ENCODE measurements around the gene FLNB.
"Not testable (repeated sequence)": the region's sequence is repeated elsewhere in the genome, so short reads cannot be mapped to it uniquely, and the experiment has no call there.

FLNB gene

DNA sequence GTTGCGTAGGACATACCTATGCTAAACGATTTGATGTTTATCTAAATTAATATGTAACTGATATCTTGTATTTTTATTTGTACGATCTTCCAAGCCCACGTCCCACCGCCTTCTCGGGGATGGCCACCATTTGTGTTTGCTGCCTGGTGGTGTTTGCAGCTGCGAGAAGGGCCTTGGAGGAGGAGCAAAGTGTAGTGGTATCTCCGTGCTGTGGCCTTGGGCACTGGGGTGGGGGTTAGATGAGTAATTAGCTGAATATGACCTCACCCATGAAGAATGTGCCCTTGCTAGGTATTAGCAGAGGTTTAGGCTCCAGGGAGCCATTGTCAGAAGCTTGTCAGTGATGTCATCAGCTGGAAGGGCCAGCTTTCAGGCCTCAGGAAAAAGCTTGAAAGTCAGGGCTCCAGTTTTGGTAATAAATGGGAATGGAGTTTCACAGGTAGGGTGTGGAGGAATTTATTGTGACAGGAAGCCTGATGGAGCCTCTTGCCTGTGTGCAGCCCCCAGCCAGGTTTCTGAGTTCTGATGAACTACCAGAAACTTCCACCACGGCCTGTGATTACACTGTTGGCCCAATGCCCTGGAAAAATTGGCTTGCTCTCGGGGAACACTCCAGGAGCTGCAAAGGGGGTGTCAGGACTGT is 41.0 kb downstream of the FLNB start:
- no peak for DNase-seq (ENCODE audit: low read depth in 2 of 2, low spot score in 1 of 2)

DNA sequence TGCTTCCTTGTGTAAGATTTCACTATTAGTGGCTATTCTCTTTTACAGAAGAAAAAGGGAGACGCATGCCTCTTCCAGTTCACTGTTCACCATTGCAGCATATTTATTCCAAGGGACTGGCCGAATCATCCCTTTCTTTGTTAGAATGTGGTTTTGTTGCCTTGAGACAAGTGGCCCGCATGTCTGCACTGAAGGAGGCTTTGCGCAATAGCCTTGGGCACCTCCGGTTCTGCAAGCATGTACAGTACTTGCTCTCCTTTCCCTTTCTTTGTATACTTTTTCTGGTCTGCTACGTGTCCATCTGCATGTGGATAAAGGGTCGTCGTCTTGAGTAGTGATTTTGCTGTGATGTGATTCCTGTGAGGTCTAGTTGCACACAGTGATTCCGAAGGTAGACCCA is 43.0 kb downstream of the FLNB start:
- DNase-seq (ENCODE audit: low read depth in 2 of 2, low spot score in 1 of 2): no peak

DNA sequence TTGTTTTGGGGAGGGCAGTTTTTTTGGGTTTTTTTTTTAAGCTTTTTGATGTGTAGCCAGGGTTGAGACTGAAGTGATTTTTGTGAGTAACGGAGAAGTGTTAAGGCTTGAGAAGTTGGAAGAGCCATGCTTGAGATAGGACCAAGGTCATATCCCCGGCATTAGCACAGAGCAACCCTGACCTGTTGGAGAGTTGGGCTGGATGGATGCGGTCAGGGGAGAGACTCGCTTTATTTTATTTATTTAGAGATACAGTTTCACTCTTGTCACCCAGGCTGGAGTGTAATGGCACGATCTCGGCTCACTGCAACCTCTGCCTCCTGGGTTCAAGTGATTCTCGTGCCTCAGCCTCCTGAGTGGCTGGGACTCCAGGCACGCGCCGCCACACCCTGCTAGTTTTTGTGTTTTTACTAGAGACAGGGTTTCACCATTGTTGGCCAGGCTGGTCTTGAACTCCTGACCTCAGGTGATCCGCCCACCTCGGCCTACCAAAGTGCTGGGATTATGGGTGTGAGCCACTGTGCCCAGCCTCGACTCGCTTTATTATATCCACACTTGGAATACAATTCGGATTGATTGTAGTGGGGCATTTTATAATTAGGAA is 43.5 kb downstream of the FLNB start:
- DNase-seq (ENCODE audit: low read depth in 2 of 2, low spot score in 1 of 2): not testable (repeated sequence)

DNA sequence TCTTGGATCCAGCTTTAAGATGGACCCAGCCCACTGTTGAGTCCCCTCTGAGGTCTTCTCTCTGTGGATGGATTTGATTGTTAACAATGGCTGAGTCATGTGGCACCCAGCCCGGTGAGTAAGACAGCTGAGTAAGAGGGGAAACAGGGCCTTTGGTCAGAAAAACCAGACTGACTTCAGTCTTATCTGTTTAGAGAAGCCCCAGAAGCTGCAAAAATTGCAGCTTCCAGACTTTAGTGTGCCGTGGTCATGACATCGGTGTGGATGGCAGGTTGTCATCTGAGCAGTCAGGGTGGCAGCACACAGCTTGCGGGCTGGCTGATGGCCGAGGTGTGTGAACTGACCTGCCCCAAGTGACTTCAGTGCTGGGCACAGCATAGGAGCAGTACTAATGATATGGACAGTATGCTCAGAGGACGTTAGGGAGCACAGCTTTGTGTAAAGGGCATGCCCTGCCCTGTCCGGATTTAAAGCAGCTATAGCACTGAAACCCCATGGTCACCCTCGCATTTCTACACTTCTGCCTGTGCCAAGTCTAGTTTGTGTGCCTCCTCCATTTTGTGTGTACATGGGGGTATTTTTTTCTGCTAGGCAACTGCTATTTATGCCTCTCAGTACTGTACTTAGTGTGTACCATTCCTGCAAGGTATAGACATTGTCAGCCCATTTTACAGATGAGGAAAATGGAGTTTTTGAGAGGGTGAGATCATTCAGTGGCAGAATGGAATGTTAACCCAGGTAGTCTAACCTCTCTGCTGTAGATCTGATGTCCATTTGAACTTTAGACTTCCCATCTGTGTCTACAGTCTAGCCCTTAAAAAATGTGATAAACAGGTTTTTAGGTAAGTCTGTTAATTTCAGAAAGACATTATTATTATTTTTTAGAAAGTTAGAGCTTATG is 44.4 kb downstream of the FLNB start:
- no peak for DNase-seq (ENCODE audit: low read depth in 2 of 2, low spot score in 1 of 2)

DNA sequence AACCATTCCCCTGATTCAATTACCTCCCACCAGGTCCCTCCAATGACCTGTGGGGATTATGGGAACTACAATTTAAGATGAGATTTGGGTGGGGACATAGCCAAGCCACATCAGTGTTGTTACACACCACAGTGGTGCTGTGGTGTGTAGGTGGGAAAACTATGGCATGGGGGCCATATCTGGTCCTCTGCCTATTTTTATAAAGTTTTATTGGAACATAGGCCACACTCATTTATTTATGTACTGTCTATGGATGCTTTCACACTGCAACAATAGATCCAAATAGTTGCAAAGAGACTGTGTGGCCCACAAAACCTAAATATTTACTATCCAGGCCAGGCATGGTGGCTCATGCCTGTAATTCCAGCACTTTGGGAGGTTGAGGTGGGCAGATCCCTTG is 46.4 kb downstream of the FLNB start:
- no peak for DNase-seq (ENCODE audit: low read depth in 2 of 2, low spot score in 1 of 2)

DNA sequence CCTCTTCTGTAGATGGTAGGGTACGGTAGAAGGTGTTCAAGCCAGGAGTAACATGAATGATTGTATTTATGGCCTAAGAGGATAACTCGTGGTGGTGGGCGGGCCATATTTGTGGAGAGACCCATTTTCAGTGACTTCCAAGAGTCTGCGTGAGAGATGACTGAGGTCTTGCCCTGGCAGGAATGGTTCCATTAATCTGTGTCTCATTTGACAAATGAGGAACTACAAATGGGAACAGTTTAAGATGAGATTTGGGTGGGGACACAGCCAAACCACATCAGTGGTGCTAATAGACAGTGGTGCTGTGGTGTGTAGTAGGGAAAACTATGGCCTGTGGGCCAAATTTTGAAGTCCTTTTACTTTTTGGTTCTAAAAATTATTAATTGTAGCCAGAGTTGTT is 47.1 kb downstream of the FLNB start:
- no peak for DNase-seq (ENCODE audit: low read depth in 2 of 2, low spot score in 1 of 2)

DNA sequence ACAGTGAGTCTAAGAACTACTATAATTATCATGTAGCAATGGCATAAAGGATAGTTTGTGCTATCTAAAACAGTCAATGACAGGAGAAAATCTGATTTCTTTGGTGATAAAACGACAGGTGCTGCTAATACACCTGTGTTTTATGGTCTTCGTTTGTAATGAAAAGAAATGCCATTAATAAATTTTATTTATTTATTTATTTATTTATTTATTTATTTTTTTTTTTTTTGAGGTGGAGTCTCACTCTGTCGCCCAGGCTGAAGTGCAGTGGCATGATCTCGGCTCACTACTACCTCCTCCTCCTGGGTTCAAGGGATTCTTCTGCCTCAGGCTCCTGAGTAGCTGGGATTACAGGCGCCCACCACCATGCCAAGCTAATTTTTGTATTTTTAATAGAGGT is 47.7 kb downstream of the FLNB start:
- DNase-seq (ENCODE audit: low read depth in 2 of 2, low spot score in 1 of 2): not testable (repeated sequence)

DNA sequence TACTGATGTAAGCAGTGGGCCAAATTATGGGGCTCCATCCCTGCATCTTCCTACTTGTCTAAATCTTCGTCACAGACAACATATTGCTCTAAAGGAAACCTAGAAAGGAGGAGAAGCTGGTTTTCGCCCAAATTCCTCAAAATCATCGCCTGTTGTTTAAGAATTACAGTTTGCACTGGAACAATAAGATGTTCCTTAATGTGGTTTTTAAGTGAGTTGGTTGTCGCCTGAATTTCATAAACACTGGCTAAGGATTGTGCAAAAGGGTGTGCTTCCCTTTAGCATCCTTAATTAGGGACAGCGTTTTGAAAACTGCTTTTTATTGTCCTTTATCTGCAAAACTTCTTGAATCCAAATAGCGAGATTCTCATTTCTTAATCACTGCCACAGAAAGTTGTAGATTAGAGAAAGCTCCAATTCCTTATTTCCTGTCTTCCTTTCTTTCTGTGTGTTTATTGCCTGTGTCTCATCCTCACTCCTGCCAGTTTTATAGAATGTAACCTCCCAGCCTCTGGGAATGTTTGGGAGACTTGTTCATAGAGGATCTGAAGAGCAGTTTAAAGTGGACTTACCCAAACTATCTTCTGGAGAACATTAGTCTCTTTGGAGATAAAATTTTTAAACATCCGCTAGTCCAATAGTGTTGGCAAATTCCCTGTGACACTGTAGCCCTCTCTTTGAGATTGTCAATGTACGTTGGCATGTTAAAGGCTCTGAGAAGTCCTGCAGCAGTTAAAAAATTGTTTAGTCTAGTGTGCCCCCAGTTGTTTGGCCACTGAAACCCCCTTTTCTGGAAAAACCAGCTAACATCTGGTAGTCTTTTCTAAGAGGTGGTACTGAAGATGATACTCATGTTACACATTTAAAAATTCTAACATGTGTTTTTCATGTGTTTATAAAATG is 50.4 kb downstream of the FLNB start:
- no peak for DNase-seq (ENCODE audit: low read depth in 2 of 2, low spot score in 1 of 2)

DNA sequence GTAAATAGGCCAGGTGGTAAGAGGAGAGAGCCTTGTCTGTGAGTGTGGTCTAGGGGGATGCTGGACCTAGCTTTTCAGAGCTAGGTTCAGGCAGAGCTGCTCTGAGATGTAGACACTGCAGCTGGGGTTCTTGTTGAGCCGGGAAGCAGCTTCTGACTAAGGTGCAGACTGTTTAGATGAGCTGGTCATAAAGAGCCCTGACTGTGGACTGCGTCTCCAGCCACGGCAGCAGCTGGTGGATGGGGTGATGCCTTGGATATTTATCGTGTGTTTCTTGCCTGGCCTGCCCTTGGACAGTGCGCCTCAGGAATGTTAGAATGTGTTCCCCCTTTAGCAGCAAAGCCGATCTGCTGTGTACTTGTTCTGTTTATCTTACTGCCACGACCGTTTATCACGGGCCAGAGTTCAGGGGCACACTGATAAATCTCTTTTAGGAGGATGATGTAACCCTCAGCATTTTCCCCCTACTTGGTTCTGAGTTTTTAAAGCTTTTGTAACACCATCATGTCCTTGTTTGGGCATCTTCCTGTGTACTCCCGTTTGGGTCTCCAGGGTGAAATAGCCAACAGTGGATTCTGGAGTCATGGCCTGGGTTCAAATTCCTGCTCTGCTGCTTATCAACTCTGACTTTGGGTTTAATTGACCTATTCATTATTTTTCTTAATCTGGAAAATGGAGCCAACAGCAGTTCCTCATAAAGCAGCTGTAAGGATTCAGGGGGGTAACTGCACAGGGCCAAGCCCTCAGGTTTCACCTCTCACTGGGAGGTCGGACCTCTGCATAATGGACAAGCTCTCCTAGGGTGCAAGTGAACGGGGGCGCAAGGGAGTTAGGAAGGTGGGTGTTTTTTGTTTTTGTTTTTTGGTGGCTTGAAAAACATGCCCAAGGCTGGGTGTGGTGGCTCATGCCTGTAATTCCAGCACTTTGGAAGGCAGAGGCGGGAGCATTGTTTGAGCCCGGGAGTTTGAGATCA is 51.4 kb downstream of the FLNB start:
- no peak for DNase-seq (ENCODE audit: low read depth in 2 of 2, low spot score in 1 of 2)

DNA sequence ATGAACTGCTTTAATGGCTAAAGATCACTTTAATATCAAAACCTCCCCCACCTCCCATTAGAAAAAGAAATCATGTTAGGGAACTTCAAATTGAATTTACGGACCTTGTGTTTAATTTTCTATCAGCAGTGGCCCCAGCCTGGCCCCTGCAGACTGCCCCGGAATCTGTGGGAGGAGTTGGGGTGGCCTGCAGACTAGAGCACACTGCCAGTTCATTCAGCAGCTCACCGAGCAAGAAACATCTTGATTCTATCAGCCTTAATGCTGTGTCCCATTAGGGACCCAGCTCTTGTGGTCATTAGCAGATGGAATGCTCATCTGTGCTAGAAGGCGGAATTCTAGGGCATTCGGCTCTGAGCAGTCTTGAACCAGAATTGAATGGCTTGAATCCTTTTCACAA is 54.2 kb downstream of the FLNB start:
- DNase-seq (ENCODE audit: low read depth in 2 of 2, low spot score in 1 of 2): no peak

DNA sequence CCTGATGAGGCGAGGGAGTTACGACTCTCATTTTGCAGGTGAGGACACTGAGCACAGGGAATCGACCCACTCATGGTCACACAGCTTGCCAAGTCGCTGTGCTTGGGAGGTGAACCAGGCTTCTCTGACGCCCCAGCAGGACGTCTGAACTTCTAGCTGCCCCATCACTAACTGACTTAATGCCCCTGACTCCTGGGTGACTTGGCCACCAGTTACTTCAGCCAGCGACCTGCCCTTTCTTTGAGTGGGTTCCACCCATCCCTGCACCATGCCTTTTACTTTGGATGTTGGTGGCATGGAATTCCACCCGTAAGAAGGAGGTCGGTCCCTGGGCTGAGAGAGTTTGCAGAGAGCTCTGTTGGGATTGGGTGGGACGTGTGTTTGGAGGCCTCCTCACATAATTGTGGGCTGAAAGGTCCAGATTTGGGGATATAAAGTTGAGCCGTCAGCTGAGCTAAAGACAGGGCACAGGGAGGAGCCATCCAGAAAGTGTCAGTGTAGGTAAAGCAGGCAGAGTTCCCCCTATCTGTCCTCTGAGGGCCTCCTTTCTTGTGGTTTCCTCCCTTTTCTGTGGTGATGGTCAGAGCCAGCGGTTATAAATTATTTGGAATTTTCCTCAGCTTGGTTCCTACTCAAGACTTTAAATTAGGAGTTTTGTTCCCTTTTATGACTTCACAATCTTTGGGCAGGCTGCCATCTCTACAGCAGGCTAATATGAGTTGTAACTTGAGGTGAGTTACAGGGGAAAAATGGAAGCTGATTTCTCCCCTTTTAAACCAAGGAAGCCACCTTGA is 55.0 kb downstream of the FLNB start:
- DNase-seq (ENCODE audit: low read depth in 2 of 2, low spot score in 1 of 2): no peak

DNA sequence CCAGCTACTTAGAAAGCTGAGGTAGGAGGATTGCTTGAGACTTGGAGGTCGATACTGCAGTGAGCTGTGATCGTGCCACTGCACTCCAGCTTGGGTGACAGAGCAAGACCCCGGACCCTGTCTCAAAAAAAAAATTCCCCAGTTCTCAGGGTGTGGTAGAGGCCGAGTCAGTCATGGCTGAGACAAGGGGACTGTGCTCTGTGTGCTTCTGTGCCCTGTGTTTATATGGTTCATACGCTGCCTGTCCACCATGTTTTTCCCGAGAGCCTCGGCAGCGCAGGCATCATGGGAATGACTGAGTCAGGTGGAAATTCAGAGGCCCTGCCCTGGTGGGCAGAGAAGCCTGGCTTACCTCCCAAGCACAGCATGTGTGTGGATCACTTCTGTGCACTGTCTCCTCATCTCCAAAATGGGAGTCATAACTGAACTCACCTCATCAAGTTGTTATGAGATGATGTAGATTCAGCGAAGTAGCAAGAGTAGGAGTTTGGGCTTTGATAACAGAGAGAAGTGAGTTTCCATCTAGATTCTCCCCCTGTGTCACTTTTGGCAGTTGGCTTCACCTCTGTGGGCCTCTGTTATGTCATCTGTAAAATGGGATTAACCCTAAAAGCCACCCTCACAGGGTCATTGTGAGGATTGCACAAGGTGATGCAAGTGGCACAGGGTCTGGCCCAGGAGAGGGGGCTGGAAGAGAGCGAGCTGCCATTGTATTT is 56.9 kb downstream of the FLNB start:
- DNase-seq (ENCODE audit: low read depth in 2 of 2, low spot score in 1 of 2): no peak

DNA sequence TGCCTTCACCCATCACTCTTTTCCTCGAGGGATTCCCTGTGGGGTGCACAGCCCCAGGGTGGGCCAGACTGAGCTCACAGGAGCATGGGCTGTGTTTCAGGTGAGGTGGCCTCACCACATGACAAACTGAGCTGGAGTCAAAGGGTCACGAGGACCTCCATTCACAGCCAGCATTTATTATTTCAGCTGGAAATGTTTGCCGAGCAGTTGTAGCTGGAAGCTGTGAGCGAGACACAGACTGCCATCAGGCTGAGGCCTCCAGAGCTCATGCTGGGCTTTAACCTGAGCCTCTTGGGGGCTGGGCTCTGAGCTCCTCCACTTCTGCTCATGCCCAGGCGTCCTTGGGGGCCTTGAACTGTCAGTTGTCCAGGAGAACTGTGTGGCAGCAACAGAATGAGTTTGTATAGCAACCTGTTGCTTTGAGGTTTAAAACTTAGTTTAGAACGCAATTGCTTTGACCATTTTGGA is 57.5 kb downstream of the FLNB start:
- DNase-seq (ENCODE audit: low read depth in 2 of 2, low spot score in 1 of 2): no peak

DNA sequence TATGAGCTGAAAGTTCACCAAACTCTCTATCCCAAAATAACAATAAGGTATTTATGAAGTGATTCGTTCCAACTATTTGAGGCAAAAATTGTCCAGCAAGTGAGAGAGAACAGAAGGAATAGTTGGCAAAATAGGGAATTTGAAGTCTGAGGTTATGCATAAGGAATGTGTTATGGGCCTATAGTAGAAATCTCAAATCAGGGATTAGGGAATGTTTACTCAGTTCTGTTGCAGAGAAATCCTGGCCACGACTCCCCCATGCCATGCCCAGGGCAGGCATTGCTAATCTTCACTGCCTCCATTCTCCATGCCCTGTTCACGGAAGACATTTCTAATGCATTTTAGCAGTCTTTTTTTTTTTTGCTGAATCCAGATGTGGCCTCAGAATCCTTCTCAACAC is 58.6 kb downstream of the FLNB start:
- DNase-seq (ENCODE audit: low read depth in 2 of 2, low spot score in 1 of 2): no peak

DNA sequence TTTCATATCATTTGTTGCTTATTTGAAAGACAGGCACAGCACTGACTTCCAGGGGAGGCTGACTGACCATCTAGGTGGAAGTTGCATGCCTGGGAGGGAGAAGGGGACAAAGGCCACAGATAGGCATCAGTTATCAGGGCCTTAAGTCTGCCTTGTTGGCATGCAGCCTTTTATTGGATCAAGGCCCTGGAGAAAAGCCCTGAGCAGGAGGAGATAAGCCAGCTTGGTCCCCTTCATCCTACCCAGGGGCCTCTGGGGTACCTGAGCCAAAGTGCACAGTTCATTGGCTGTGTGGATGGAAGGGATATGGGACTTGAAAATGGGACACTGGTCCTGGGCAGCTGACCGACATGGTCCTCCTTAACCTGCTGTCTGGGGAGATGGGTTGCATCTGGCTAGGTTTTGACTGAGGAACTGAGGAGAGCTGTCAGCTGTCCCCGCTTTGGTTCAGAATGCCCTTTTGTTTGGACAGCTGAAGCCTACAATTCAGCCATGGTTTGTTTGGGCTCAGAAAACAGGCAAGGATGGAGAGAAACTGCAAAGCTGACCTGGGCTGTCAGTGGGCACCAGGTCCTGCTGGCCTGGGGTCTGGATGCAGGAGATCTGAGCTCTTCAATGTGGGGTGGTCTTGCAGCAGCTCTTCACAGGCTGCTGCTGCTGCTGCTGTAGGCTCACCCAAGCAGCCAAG is 60.0 kb downstream of the FLNB start:
- DNase-seq (ENCODE audit: low read depth in 2 of 2, low spot score in 1 of 2): no peak

DNA sequence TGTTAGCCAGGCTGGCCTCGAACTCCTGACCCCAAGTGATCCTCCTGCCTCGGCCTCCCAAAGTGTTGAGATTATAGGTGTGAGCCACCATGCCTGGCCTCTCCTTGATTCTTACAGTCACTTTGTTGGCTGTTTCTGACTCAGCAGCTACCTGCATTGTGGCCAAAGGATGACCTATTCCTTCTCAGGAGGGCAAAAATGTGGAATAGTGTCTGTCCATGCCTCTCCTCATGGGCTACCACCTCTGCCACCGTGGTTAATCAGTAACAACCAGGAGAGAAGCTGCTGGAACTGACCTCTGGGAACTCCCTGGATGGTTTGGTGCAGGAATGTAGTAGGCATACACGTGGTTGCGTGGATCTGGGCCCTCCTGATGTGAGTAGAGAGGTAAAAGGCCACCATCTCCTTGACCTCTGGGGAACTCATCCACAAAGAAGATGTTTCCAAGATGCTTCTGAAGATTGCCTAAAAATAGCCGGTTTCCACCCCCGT is 63.3 kb downstream of the FLNB start:
- no peak for DNase-seq (ENCODE audit: low read depth in 2 of 2, low spot score in 1 of 2)

DNA sequence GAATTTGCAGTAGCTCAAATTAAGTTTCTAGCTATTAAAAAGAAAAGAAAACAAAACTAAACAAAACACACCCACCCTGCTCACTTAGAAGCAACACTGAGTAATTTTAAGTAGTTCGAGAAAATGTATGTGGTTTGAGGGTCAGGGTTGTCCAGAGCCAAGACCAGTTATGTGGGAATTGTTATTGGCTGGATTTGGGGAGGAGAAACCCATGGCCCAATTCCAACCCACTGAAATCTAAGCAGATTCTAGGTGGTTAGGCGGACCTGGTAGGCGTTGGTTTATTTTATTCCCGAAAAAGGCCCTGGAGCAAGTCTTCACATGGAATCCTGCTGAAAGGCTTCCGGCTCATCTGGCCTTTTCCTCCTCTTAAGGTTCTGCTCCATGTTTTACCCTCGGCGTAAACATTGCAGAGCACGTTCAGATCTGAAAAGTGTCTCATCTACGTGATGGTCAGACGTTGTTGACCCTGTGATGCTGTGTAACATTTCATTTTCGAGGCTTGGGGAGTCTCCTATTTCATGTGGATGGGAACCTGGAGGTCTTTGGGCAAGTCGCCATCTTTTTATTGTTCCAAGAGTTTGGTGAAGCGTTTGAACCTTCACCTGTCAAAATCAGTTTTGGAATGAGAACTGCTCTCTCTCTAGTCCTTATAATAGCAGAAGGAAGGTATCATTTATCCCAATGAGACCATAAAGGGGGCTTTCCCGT is 64.0 kb downstream of the FLNB start:
- DNase-seq (ENCODE audit: low read depth in 2 of 2, low spot score in 1 of 2): no peak

Data from stimulated activated CD8-positive, alpha-beta memory T cell treated with anti-CD3 and anti-CD28 coated beads, Interleukin-4, amount 100 ng/mL, for 1 hour (primary cell).